IPS-11a (cell line): Measurements from ENCODE around the gene CD276.

Experiments used
- H3K4me3 ChIP-seq: one replicate; pipeline ENCODE4 v1.5.1; 2013; ENCODE audit warnings: low read depth, low read length, control low read depth

Gene CD276

DNA sequence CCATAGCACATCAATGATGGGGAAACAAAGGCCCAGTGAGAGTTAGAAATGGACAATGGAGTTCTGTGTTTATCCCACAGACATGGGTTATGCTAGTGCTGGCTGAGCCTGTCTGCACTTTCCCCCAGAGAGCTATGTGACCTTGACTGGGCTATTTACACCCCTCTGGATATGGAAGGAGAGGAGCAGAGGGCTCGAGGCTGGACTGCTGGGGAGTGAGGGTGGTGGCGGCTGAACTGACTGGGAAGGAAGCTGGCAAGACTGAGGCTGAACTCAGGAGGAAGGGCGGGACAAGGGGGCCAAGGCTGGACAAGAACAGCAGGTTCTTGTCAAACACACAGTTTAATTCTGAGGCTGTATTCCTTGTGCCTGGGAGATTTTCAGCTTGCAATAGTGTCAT lies 79.7 kb downstream of the CD276 start:
- no peak overlapping the region for H3K4me3 ChIP-seq
